ENCODE data around the gene KLK6.

Gene KLK6

DNA sequence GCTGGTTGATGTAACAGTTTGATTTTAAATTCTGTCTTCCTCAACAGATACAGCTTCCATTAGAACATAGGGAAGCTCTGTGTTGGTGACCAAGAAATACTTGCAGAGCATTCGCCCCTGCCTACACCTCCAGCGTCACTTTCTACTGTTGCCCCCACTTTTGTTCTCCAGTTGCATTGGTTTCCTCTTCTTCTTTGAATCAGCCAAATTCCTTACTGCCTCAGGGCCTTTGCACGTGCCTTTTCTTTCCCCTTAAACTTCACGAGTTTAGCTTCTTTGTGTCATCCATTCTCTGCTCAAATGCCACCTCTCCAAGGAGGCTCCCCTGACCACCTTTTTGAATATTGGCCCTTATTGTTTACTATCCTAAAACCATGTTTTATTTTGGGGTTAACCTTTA, 22.3 kb downstream of the KLK6 start:
- FAIRE-seq: no peak

DNA sequence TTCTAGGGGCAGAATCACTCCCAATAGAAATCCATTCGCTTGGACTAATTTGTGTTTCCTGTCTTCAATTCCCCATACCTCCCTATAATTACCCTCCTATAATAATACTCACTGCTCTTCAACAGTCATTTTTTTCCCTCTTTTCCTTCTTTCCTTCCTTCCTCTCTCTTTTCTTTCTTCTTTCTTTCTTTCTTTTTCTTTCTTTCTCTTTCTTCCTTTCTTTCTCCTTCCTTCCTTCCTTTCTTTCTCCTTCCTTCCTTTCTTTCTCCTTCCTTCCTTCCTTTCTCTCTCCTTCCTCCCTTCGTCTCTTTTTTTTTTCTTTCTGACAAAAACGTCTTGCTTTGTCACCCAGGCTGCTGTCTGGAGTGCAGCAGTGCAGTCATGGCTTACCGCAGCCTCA, 24.6 kb downstream of the KLK6 start:
- no peak for FAIRE-seq

GRCh38 chr19:50943074-50943828, 26.1 kb downstream of the KLK6 start:
- no peak for FAIRE-seq

DNA sequence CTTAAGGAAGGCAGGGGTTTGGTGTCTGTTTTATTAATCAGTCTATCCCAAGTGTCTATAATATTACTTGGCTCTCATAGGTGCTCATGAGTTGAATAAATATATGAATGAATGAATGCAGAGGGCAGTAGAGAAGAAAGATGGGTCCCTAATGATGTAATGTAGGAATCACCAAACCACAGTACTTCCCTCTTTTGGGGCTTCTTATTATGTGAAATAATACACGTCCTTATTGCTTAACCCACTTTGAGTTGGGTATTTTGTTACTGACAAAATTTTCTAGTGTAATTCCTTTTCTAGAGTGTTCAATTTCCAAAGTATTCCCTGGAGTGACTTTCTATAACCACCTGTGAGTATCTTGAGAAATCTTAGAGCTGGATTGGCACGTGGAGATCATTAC, 29.8 kb downstream of the KLK6 start:
- no peak for FAIRE-seq

DNA sequence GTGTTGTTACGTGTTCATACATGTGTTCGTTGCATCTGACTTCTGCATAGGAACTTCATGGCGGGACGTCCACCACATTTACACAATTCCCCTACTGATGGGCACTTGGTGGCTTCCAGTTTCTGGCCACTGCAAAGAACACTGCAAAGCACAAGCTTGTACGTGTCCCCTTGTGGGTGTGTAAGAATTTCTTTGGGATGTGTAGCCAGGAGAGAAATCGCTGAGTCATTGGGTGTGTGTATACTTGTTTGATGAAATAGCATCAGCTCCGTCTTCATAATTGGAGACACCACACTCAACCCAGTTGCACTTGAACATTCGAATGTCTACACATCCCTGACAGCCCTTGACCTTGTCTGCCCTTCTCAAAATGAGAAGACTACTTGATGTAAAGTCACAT, 35.8 kb downstream of the KLK6 start:
- FAIRE-seq: no peak

DNA sequence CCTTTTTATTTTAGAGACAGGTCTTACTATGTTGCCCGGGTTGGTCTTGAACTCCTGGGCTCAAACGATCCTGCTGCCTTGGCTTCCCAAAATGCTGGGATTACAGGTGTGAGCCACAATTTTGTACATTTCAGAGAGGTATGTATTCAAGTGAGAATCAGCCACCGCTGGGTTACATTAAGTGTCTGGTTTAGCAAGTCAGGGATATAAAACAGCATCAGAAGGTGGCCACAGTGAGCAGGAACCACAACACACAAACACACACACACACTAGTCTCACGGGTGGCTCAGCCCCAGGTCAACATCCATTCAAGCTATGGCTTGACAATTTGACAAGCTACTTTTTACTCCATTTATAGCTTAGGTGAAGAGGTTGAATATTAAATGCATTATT, 36.7 kb downstream of the KLK6 start:
- FAIRE-seq: no peak

GRCh38 chr19:50932018-50932689, 37.2 kb downstream of the KLK6 start:
- FAIRE-seq: no peak

- no peak for FAIRE-seq
Observed at GRCh38 chr19:50931023-50931422, 38.4 kb downstream of the KLK6 start.

- no peak for FAIRE-seq
Observed at GRCh38 chr19:50928831-50929230, 40.6 kb downstream of the KLK6 start.

GRCh38 chr19:50926144-50926543, 43.2 kb downstream of the KLK6 start:
- no peak for FAIRE-seq

GRCh38 chr19:50925734-50926133, 43.7 kb downstream of the KLK6 start:
- FAIRE-seq: no peak

DNA sequence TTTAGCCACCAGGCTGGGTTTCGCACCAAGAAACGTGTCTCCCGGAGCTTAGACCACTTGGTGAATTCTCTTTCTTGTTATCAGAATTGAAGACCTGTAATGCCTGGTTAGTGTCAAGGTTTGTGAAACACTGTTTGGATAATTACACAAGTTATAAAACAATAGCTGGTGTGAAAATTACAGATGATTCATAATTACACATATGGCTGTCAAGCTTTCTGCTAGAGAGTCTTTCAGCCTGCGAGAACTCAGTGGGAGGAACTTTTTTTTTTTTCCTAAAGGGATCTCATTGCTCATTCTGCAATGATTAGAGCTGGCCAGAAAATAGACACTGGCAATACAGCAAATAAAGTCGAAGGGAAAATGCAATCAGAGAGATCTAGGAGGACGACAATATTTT, 44.8 kb downstream of the KLK6 start:
- no peak for FAIRE-seq

- FAIRE-seq: no peak
Observed at GRCh38 chr19:50922317-50922853, 47.0 kb downstream of the KLK6 start.

- FAIRE-seq: no peak
Observed at GRCh38 chr19:50921426-50922316, 47.7 kb downstream of the KLK6 start.

DNA sequence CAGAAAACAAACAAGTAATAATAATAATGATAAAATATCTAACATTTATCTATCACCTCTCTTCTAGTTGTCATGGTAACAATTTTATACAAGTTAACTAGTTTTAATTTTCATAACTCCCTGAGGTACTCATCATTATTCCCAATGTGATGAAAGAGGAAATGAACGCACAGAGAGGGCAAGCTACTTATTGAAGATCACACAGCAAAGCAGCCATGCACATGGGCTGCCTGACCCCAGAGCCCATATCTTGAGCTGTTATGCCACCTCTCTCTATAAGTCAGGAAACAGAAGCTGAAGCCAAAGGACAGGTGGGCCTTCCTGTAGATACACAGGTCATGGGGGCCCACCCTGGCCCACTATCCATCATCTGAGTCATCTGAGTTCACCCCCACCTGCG, 53.3 kb downstream of the KLK6 start:
- FAIRE-seq: no peak

GRCh38 chr19:50912727-50913716, 56.4 kb downstream of the KLK6 start:
- no peak for FAIRE-seq

DNA sequence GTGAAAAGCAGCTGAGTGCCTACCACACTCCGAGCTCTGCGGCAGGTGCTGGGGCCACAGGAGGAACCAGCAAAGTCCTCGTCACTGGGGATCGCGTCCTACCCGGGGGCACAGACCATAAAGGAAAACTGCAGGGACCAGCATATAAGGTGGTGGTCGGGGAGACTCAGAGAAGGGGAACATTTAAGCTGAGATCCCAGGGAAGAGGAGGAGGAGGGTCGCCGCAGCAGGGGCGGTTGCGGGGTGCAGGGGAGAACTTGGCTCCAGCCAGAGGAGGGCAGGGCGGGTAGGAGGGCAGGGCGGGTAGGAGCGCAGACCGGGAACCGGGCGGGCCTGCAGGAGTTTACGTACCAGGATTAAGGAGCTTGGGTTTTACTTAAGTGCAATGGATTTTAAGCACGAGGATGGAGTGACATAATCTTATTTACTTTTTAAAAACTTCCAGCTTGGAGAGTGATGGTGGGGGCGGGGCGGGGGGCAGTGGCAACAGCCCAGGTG, 57.2 kb downstream of the KLK6 start:
- FAIRE-seq: no peak

GRCh38 chr19:50911206-50912101, 57.9 kb downstream of the KLK6 start, which contains the start of gene KLK4:
KLK4 (minus strand) TSS chr19:50911395; CDS start chr19:50910738, 657 bp downstream.
- FAIRE-seq: no peak

- no peak for FAIRE-seq
Observed at GRCh38 chr19:50910722-50911121, 58.7 kb downstream of the KLK6 start.

DNA sequence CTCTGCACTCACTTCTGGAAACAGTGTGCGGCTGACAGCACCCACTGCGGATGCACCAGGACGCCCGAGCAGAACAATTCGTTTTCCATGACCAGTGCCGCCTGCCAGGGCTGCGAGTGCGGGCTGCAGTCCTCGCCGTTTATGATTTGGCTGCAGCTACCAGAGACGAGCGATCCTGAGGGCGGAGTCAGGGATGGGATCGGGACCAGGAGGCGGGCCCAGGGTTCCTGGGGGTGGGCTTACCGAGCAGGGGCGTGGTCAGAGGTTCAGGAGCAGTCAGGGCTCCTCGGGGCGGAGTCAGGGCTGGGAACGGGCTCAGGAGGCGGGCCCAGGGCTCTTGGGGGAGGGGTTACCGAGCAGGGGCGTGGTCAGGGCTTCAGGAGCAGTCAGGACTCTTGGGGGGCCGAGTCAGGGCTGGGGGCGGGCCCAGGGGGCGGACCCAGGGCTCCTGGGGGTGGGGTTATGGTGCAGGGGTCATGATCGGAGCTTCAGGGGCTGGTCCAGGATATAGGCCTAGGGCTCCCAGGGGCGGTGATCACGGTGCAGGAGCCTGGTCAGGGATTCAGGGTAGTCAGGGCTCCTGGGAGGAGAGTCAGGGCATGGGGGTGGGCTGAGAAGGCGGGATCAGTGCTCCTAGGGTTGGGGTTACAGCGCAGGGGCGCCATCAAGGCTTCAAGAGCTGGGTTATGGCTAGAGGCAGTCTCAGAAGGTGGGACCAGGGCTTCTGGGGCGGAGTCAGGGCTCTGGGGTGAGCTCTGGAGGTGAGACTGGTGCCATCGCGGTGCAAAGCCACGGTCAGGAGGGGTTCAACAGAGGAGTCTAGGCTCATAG, 59.9 kb downstream of the KLK6 start:
- no peak for FAIRE-seq
